Measurements from ENCODE around the gene TNK2. TPM values are rescaled to one million over a fixed set of nuclear protein-coding genes. Genes with fewer than 3 reads are reported as not detected.

Gene TNK2
- total RNA-seq, 1 experiment from 2014 or later = 55.1 TPM

DNA sequence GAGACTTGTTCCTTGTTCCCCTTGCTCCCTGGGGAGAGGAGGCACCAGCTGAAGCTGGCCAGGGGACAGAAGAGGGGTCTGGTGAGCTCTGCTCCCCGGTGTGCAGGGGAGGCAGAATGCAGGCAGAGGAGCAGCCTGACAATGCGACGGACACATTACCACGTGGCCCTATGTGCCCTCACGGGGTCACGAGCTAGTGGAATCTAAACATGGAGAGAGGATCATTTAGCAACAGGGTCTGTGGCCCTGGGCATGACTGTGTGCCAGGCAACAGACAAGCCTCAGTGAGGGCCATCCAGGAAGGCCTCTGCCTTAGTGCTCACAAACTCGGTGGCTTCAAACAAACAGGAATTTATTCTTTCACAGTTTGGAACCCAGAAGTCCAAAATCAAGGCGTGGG lies 88.2 kb downstream of the TNK2 start:
- no peak overlapping the region for H3K9ac ChIP-seq (ENCODE audit: low read length)
- BruUV-seq (replicated peaks) = no TSS peak
- no peak overlapping the region for H3K4me3 ChIP-seq (replicated peaks in 1 of 2; ENCODE audit: low read depth in 1 of 2, low read length in 2 of 2)
- H4K20me1 ChIP-seq (ENCODE audit: insufficient read depth) = no peaks in the 10 kb centered on the region
- H3K36me3 ChIP-seq (ENCODE audit: control insufficient read depth in 1 of 2, insufficient read depth in 2 of 2, low read length in 2 of 2) = no peaks in the 10 kb centered on the region
- ChIA-PET POLR2A (no interaction called here), RAD21 (ENCODE audit: low non-redundant PET in 1 of 2, low total read pairs in 2 of 2, uncharacterized antibody in 2 of 2, unreplicated experiment in 2 of 2) (no interaction called here), CTCF (no interaction called here)
- intact Hi-C loops (cut with micrococcal nuclease) = no loop called here
- peaks cover 6 to 21% of the 10 kb centered on the region in 2 experiments for H3K4me1 ChIP-seq (ENCODE audit: control insufficient read depth in 1 of 2, insufficient read depth in 2 of 2, low read length in 2 of 2)
- no peak overlapping the region for H3K4me2 ChIP-seq (ENCODE audit: low read length)
- ATAC-seq = no peak
- H2AFZ ChIP-seq (ENCODE audit: low read depth, low read length, poor library complexity, severe bottlenecking) = no peak overlapping the region
- DNase-seq (ENCODE audit: low read depth, low spot score) = no peak
- H3K79me2 ChIP-seq (ENCODE audit: insufficient read depth, low read length) = no peaks in the 10 kb centered on the region
- no peaks in the 10 kb centered on the region for H3K9me3 ChIP-seq (ENCODE audit: control insufficient read depth in 1 of 2, insufficient read depth in 1 of 2, low read depth in 1 of 2, low read length in 2 of 2)
- H3K27ac ChIP-seq (ENCODE audit: low read depth, low read length) = no peak overlapping the region
- no peak for TF ChIP-seq POLR2A (IDR thresholded peaks at IDR 0.05; ENCODE audit: borderline replicate concordance, extremely low read depth, insufficient read depth, insufficient read length)
- no peaks in the 10 kb centered on the region for H3K27me3 ChIP-seq (ENCODE audit: insufficient read depth, low read length)
- no peaks in the 10 kb centered on the region for H3K9me2 ChIP-seq (ENCODE audit: insufficient read depth)

- Histone ChIP-seq H3K9me2 (ENCODE audit: insufficient read depth) (no peaks in the 10 kb centered on the region), H3K4me2 (ENCODE audit: low read length) (no peak overlapping the region), H3K4me1 (ENCODE audit: control insufficient read depth in 1 of 2, insufficient read depth in 2 of 2, low read length in 2 of 2) (peaks cover 7 to 22% of the 10 kb centered on the region in 2 experiments), H3K9ac (ENCODE audit: low read length) (no peak overlapping the region), H3K36me3 (ENCODE audit: control insufficient read depth in 1 of 2, insufficient read depth in 2 of 2, low read length in 2 of 2) (no peaks in the 10 kb centered on the region), H3K9me3 (ENCODE audit: control insufficient read depth in 1 of 2, insufficient read depth in 1 of 2, low read depth in 1 of 2, low read length in 2 of 2) (no peaks in the 10 kb centered on the region), H4K20me1 (ENCODE audit: insufficient read depth) (no peaks in the 10 kb centered on the region), H3K27ac (ENCODE audit: low read depth, low read length) (no peak overlapping the region), H2AFZ (ENCODE audit: low read depth, low read length, poor library complexity, severe bottlenecking) (no peak overlapping the region), H3K79me2 (ENCODE audit: insufficient read depth, low read length) (no peaks in the 10 kb centered on the region), H3K4me3 (replicated peaks in 1 of 2; ENCODE audit: low read depth in 1 of 2, low read length in 2 of 2) (no peak overlapping the region), H3K27me3 (ENCODE audit: insufficient read depth, low read length) (no peaks in the 10 kb centered on the region)
- CTCF ChIA-PET = no interaction called here
- no peak for DNase-seq (ENCODE audit: low read depth, low spot score)
- intact Hi-C loops (cut with micrococcal nuclease) = no loop called here
- no peak for ATAC-seq
- RAD21 ChIA-PET (ENCODE audit: low non-redundant PET in 1 of 2, low total read pairs in 2 of 2, uncharacterized antibody in 2 of 2, unreplicated experiment in 2 of 2) = no interaction called here
- no TSS peak for BruUV-seq (replicated peaks)
- TF ChIP-seq SRF (IDR thresholded peaks at IDR 0.05; ENCODE audit: low read depth) = no peak
- TF ChIP-seq ZNF274 (IDR thresholded peaks at IDR 0.05; ENCODE audit: low read depth, low read length) = no peak
- no peak for TF ChIP-seq EGR1 (IDR thresholded peaks at IDR 0.05; ENCODE audit: low read depth)
- no peak for TF ChIP-seq FOSL1 (IDR thresholded peaks at IDR 0.05; ENCODE audit: low read depth)
- TF ChIP-seq, protein P1, sequence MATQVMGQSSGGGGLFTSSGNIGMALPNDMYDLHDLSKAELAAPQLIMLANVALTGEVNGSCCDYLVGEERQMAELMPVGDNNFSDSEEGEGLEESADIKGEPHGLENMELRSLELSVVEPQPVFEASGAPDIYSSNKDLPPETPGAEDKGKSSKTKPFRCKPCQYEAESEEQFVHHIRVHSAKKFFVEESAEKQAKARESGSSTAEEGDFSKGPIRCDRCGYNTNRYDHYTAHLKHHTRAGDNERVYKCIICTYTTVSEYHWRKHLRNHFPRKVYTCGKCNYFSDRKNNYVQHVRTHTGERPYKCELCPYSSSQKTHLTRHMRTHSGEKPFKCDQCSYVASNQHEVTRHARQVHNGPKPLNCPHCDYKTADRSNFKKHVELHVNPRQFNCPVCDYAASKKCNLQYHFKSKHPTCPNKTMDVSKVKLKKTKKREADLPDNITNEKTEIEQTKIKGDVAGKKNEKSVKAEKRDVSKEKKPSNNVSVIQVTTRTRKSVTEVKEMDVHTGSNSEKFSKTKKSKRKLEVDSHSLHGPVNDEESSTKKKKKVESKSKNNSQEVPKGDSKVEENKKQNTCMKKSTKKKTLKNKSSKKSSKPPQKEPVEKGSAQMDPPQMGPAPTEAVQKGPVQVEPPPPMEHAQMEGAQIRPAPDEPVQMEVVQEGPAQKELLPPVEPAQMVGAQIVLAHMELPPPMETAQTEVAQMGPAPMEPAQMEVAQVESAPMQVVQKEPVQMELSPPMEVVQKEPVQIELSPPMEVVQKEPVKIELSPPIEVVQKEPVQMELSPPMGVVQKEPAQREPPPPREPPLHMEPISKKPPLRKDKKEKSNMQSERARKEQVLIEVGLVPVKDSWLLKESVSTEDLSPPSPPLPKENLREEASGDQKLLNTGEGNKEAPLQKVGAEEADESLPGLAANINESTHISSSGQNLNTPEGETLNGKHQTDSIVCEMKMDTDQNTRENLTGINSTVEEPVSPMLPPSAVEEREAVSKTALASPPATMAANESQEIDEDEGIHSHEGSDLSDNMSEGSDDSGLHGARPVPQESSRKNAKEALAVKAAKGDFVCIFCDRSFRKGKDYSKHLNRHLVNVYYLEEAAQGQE (IDR thresholded peaks at IDR 0.05; ENCODE audit: low read depth) = no peak
- TF ChIP-seq TCF7L2 (IDR thresholded peaks at IDR 0.05; ENCODE audit: borderline replicate concordance, extremely low read depth, insufficient read depth, insufficient read length) = no peak
- no peak for TF ChIP-seq CBX3 (IDR thresholded peaks at IDR 0.05; ENCODE audit: low read depth)
- TF ChIP-seq YY1 (IDR thresholded peaks at IDR 0.05; ENCODE audit: extremely low read depth, insufficient replicate concordance, low read depth, low read length) = no peak
- POLR2A ChIA-PET = no interaction called here
Measured at GRCh38 chr3:195818301-195818700, 90.0 kb downstream of the TNK2 start.

Data from HCT116 (cell line).